BJ (cell line): ENCODE measurements around the gene PFKM. TPM values are rescaled to one million over a fixed set of nuclear protein-coding genes. Genes with fewer than 3 reads are reported as not detected.
"Not testable (repeated sequence)": the region's sequence is repeated elsewhere in the genome, so short reads cannot be mapped to it uniquely, and the experiment has no call there.

Experiments used
- CTCF ChIA-PET: fragments of 350-600 bp; formaldehyde crosslinking; extraction: SDS; loops from one replicate; lab custom pipeline; 2021; ENCODE audit warnings: antibody characterized with exemption, inconsistent platforms; lab: Yijun Ruan, JAX
- POLR2A ChIA-PET: fragments of 300-600 bp; sonication (Branson Sonifier 250); formaldehyde crosslinking; extraction: SDS; loops from one replicate; lab custom pipeline; 2021; ENCODE audit warnings: antibody characterized with exemption; lab: Charles Lee
- DNase-seq: peaks from one replicate; pipeline ENCODE4 v3.0.0-alpha.2; 2011; ENCODE audit warnings: low read depth
- H3K27me3 ChIP-seq: 2 replicates; pipeline ENCODE4 v1.6.0; 2011; ENCODE audit warnings: low read length; ENCODE audit not compliant: control insufficient read depth, insufficient read depth
- H3K36me3 ChIP-seq: 2 replicates; pipeline ENCODE4 v1.5.1; 2011; ENCODE audit warnings: low read length; ENCODE audit not compliant: control insufficient read depth, insufficient read depth
- H3K4me3 ChIP-seq: 2 replicates; pipeline ENCODE4 v1.5.1; 2011; ENCODE audit warnings: low read depth, mild to moderate bottlenecking, control low read depth, low read length
- polyA plus RNA-seq: library from polyadenylated mRNA; depleted of rRNA; stranded (reverse); fragments of >200 nt; gene quantifications from 2 replicates; pipeline ENCODE4 v1.2.3, GENCODE V29; 2011
- TF ChIP-seq, protein P1 (sequence below): IDR thresholded peaks from 2 replicates; pipeline ENCODE4 v1.5.1; 2011; ENCODE audit warnings: low read depth, mild to moderate bottlenecking, control low read depth, inconsistent platforms, low read length, moderate library complexity; ENCODE audit not compliant: insufficient read depth

The PFKM gene
- polyA plus RNA-seq, 1 experiment, result 45.9 TPM

DNA sequence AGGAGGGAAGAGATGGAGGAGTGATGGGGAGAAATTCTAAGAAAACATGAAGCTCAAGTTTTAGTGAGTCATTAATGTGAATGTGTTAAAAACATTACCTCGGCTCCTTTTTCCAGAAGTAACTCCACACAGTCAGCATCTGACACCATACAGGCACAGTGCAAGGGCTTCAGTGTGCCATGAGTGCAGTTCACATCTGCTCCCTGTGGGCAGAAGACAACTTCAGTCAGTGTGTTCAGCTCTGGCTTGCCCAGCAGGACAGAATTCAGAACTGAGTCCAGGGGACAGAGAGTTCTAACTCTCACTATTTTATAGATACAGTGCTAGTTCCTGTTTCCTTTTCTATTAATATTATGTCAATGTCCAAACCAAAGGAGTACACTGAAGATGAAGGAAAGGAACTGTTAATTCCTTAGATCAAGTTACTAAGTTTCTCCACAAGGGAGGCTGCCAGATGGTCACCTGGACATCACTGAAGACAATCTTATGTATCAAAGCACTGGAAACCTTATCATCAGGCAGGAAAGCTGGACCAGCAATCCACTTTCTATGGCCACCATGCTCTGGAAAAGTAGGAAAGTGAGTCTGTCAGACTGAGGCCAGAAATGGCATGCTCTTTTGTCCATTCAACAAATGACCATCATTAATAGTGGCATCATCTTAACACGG, 32.1 kb downstream of the PFKM start:
- CTCF ChIA-PET, result interaction anchor here (1.0 to 1.5 kb wide), 3 partner anchors 10 to 15 kb away, joined by 3 to 5 read pairs (median 4); no protein-coding TSS in a partner anchor
- TF ChIP-seq, protein P1, sequence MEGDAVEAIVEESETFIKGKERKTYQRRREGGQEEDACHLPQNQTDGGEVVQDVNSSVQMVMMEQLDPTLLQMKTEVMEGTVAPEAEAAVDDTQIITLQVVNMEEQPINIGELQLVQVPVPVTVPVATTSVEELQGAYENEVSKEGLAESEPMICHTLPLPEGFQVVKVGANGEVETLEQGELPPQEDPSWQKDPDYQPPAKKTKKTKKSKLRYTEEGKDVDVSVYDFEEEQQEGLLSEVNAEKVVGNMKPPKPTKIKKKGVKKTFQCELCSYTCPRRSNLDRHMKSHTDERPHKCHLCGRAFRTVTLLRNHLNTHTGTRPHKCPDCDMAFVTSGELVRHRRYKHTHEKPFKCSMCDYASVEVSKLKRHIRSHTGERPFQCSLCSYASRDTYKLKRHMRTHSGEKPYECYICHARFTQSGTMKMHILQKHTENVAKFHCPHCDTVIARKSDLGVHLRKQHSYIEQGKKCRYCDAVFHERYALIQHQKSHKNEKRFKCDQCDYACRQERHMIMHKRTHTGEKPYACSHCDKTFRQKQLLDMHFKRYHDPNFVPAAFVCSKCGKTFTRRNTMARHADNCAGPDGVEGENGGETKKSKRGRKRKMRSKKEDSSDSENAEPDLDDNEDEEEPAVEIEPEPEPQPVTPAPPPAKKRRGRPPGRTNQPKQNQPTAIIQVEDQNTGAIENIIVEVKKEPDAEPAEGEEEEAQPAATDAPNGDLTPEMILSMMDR, result no peak
- no peak for DNase-seq
- H3K36me3 ChIP-seq, result peaks cover 11% of the 10 kb centered on the region
- POLR2A ChIA-PET, result no interaction called here
- no peak overlapping the region for H3K4me3 ChIP-seq
- H3K27me3 ChIP-seq, result no peaks in the 10 kb centered on the region

GRCh38 chr12:48155786-48156185, 36.6 kb downstream of the PFKM start:
- H3K4me3 ChIP-seq, H3K27me3 ChIP-seq, CTCF ChIA-PET, DNase-seq, H3K36me3 ChIP-seq, POLR2A ChIA-PET: not testable (repeated sequence)

- Histone ChIP-seq H3K36me3 (no peaks in the 10 kb centered on the region), H3K27me3 (no peaks in the 10 kb centered on the region), H3K4me3 (peak overlapping the region; percentile 96)
- no peak for DNase-seq
- CTCF ChIA-PET, result interaction anchor here (0.7 to 1.7 kb wide), 3 partner anchors 12 to 193 kb away, joined by 3 to 7 read pairs (median 3); partner anchors contain the start of genes CCDC184 and TMEM106C
- POLR2A ChIA-PET, result no interaction called here
- TF ChIP-seq, protein P1, result no peak
Measured at GRCh38 chr12:48156652-48157017, 37.5 kb downstream of the PFKM start.

GRCh38 chr12:48157018-48157888, 38.1 kb downstream of the PFKM start, which contains the start of gene ASB8:
ASB8 (minus strand) TSS chr12:48157515; CDS start chr12:48153496, 4,019 bp downstream.
- ChIA-PET CTCF (interaction anchor here (0.6 to 1.7 kb wide), 8 partner anchors 9 to 194 kb away, joined by 3 to 7 read pairs (median 3); partner anchors contain the start of genes CCDC184 and TMEM106C), POLR2A (interaction anchor here (0.5 to 1.0 kb wide), 2 partner anchors 10 to 451 kb away, joined by 3 read pairs; partner anchors contain the start of gene RPAP3)
- peak within 1 kb of the TSS; percentile 96 for H3K4me3 ChIP-seq
- no peaks in the 10 kb centered on the region for H3K36me3 ChIP-seq
- DNase-seq, result peak; percentile 91
- TF ChIP-seq, protein P1, result peak; percentile 54
- no peaks in the 10 kb centered on the region for H3K27me3 ChIP-seq

DNA sequence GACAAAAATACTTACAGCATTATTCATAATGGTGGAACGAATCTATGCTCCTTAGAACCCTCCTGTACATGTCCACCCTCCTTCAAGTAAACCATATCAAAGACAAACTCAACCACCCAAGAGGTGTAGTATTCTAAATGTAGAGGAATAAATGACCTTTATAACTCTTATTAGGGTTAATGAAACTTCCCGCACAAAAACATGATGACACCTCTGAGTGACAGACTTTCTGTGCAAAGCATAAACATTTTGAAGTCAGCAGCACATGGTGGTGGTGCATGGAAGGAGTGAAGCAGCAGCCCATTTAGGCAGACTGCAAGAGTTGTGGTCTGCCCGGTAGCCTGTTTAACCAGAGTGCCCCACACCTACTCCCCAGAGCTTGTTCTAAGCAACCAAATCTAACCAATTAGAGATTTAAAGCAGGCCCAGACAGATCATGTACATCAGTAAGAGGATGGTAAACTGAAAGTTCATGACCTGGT, 38.8 kb downstream of the PFKM start:
- Histone ChIP-seq H3K27me3 (no peaks in the 10 kb centered on the region; the same call in 1 of the 2 replicates), H3K36me3 (no peaks in the 10 kb centered on the region), H3K4me3 (peak overlapping the region; percentile 96)
- DNase-seq, result no peak
- TF ChIP-seq, protein P1, result no peak
- ChIA-PET CTCF (interaction anchor here (0.6 to 1.7 kb wide), 7 partner anchors 8 to 42 kb away, joined by 3 to 7 read pairs (median 3); partner anchors contain the start of gene CCDC184), POLR2A (interaction anchor here (1.0 kb wide), 1 partner anchor 11 kb away, joined by 3 read pairs; no protein-coding TSS in a partner anchor)
